HG03575 (cell line): ENCODE data around the gene PPM1M.

Experiments used
- ATAC-seq: cut with Tn5 transposase; IDR thresholded peaks from one replicate; pipeline ENCODE4 v1.9.1; 2021; ENCODE audit not compliant: unreplicated experiment, insufficient number of reproducible peaks, low FRiP score; ENCODE audit errors: extremely low read depth

Gene PPM1M, protein sequence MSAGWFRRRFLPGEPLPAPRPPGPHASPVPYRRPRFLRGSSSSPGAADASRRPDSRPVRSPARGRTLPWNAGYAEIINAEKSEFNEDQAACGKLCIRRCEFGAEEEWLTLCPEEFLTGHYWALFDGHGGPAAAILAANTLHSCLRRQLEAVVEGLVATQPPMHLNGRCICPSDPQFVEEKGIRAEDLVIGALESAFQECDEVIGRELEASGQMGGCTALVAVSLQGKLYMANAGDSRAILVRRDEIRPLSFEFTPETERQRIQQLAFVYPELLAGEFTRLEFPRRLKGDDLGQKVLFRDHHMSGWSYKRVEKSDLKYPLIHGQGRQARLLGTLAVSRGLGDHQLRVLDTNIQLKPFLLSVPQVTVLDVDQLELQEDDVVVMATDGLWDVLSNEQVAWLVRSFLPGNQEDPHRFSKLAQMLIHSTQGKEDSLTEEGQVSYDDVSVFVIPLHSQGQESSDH

DNA sequence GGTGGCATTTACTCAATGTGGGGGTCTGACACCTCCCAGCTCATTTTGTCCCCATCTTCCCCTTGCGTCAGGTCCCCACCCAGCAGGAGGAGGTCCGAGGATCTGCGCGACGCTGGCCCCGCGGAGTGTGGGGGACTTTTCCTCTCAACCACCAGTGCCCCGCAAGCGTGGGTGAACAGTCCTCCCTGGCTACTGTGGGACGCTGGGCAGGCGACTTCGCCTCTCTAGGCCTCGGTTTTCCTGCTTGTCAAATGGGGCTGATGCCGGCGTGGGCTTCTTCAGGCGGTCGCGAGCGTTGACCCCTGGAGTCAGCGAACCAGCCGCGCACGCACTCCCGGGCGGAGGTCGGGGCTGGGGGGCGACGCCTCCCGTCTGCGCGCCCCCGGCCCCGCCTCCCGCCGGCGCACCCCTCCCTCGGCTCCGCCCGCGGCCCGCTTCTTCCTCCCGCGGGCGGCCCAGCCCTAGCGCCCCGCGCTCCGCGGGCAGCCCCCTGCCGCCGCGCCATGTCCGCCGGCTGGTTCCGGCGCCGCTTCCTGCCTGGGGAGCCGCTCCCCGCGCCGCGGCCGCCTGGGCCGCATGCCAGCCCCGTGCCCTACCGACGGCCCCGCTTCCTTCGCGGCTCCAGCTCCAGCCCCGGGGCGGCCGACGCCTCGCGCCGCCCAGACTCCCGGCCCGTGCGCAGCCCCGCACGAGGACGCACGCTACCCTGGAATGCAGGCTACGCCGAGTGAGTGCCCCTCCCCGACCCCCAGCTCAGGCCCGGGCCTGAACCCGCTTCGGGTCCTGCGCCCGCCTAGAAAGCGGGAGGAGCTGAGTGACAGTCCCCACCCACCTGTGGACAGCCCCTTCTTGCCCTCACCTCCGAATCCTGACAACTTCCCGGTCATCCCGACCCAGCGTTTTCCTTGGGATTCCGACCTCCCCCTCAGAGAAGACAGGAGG lies at the start of gene PPM1M:
Gene PPM1M, plus strand, starts transcription at position 438 of the 942 bp plus-strand sequence. Its CDS starts 66 bp downstream, at position 504.
- ATAC-seq, result no peak

DNA sequence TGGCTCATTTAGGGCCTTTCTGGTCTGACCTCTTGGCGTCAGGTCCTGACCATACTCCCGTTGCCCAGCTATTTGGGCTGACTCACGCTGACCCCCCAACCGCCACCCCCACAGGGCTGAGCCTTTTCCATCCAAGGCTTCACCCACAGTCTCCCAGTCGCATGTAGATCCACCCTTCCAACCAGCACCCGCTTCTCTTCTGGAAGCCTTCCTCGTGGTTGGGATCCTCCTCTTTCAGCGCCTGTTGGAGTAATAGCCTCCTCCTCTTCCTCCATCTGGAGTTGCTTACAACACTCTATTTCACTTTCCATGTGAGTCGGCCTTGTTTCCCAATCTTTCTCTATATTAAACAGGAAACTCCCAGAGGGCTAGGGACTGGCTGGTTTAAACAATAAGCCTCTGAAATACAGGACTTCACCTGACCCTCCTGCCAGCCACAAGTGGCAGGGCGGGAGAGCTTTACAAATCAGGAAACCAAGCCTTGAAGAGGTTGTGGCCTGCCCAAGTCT lies 49.7 kb upstream of the PPM1M start:
- no peak for ATAC-seq

GRCh38 chr3:52196977-52197376 lies 48.6 kb upstream of the PPM1M start:
- ATAC-seq, result no peak

DNA sequence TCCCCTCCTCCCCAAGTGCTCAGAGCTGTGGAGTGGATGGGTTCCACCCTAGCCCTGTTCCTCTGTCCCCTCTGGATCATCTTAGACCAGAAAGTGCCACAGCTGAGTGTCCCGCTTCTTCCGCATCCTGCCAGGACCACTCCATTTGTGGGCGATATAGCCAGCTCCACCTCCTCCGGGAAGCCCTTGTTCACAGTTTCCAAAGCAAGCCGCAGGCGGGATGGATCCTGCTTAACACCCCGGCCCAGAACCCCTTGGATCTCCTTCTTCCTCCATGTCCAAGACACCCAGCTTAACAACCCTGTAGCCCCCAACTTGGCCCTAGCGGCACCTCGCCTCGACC lies 48.1 kb upstream of the PPM1M start:
- ATAC-seq, result no peak

- ATAC-seq, result no peak
Observed at GRCh38 chr3:52197842-52198625, 47.5 kb upstream of the PPM1M start, which contains the start of gene ALAS1. Gene ALAS1, plus strand, starts transcription at chr3:52198160. Its CDS starts 1,082 bp downstream, at chr3:52199242.

- ATAC-seq, result no peak
Observed at GRCh38 chr3:52198643-52199608, 46.6 kb upstream of the PPM1M start.

DNA sequence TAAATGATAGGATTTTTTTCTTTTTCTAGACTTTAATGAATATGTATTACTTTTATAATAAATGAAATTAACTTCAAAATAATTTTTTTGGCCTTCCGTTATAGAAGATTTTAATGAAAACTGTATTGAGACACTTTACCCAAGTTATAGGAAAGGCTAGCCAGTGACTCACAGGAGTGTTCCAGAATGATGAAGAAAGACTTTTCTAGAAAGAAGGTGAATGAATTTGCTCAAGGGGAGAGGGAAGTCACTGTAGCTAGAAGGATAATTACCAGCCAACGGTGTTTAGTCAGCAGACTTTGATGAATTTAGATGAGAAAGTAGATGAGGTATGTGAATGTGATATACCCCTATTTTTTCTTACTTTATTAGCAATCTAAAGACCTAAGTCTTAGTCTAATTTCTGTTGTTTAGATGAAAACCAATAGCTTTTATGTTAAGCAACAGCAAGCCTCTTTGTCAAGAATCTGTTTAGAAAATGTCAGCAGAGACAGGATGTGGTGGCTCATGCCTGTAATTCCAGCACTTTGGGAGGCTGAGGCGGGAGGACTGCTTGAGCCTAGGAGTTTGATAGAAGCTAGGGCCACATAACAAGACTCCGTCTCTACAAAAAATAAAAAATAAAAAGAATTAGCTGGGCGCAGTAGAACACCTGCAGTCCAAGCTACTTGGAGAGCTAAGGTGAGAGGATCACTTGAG lies 44.4 kb upstream of the PPM1M start:
- ATAC-seq, result no peak

DNA sequence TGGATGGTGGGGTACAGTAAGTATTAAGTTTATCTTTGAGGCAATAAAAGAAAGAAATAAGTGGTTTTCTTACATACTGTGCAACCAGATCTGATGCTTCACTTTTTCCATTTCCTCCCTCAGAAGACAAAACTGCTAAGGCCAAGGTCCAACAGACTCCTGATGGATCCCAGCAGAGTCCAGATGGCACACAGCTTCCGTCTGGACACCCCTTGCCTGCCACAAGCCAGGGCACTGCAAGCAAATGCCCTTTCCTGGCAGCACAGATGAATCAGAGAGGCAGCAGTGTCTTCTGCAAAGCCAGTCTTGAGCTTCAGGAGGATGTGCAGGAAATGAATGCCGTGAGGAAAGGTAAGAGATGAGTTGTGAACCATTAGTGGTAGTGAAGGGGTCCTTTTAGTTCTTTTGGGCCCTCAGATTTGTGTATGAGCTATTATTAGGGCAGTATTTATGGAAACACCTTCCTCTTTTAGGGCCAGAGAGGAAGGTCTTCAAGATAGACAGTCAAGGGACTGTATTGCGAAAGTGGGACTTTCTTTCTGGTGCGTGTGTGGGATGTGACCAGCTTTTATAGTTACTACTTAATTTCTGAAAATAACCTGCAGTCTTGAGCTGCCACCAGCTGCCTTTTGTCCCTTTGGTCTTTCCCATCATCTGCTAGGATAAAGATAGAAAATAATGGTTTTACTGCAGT lies 43.0 kb upstream of the PPM1M start:
- ATAC-seq, result no peak

GRCh38 chr3:52203701-52204100 lies 41.9 kb upstream of the PPM1M start:
- no peak for ATAC-seq

DNA sequence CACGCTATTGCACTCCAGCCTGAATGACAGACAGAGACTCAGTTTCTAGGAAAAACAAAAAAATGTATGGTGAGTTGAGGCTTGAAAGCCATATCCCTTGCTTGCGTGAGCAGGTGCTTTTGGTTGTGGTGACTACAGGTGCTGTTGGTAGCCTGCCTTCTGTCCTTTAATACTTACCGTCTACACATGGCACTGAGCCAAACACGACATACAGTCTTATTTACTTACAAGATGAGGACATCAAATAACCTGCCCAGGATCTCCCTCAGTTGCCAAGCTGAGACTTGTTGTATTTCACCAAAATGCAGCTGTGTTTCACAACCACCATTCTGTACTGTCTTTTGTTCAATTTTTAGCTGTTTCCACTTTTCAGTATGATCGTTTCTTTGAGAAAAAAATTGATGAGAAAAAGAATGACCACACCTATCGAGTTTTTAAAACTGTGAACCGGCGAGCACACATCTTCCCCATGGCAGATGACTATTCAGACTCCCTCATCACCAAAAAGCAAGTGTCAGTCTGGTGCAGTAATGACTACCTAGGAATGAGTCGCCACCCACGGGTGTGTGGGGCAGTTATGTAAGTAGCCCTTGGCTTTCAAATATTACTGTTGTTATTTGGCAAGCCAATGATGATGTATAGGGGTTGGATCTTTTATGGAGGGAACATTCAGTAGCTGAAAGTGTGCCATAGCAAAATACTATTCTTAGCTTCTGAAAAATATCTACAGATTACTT lies 41.1 kb upstream of the PPM1M start:
- ATAC-seq, result no peak

DNA sequence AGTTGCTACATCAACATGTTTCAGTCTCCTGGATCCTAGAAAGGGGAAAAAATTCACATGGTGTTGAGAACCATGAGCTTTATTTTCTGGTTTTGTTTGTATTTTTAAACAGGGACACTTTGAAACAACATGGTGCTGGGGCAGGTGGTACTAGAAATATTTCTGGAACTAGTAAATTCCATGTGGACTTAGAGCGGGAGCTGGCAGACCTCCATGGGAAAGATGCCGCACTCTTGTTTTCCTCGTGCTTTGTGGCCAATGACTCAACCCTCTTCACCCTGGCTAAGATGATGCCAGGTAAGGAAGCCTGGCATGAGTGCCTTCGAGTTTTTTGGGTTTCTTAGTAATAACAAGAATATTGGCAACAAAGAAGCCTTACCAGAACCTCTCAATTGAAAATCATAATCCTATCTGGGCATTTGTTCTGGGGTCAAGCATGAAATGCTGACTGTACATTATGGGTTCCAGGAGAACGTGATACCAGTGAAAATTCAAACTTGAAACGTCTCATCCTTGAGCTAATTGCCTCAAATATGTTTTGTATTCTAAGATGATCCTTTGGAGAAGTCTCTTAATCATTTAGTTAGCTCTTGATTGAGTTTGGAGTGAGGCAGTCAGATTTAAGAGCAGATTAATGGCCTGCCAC lies 39.7 kb upstream of the PPM1M start:
- no peak for ATAC-seq

GRCh38 chr3:52208556-52208955 lies 37.0 kb upstream of the PPM1M start:
- ATAC-seq, result no peak

- ATAC-seq, result no peak
Observed at GRCh38 chr3:52210037-52210436, 35.5 kb upstream of the PPM1M start.

GRCh38 chr3:52210550-52211046 lies 35.0 kb upstream of the PPM1M start:
- no peak for ATAC-seq

DNA sequence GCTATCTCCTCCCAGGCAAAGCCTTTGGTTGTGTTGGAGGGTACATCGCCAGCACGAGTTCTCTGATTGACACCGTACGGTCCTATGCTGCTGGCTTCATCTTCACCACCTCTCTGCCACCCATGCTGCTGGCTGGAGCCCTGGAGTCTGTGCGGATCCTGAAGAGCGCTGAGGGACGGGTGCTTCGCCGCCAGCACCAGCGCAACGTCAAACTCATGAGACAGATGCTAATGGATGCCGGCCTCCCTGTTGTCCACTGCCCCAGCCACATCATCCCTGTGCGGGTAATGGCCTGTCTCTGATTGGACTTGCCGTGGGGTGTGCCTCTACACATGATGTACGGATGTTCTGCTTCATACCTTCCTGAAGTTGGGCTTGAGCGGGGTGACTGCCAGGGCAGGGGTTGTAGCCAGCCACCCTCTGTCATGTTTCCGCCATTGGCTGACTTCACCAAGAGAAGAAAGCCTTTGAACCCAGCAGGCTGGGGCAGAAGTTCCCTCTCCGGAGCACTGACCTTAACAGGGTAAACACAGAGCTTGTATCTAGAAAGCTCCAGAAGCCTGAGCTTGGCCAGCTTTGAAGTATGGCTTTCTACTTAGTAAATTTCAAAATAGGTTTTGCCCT lies 34.2 kb upstream of the PPM1M start:
- no peak for ATAC-seq
